ENCODE results near the gene BACH2.

The BACH2 gene

GRCh38 chr6:90311569-90311968 is 14.9 kb upstream of the BACH2 start:
- TF ChIP-seq CTCF (IDR thresholded peaks at IDR 0.05; ENCODE audit: poor library complexity, severe bottlenecking), result no peak
- Histone ChIP-seq H3K4me1 (ENCODE audit: insufficient read depth, poor library complexity, severe bottlenecking) (no peaks in the 10 kb centered on the region), H3K36me3 (ENCODE audit: low read depth) (no peaks in the 10 kb centered on the region), H3K4me3 (ENCODE audit: severe bottlenecking) (no peak overlapping the region), H3K27me3 (ENCODE audit: insufficient read depth, poor library complexity, severe bottlenecking) (no peaks in the 10 kb centered on the region), H3K27ac (ENCODE audit: poor library complexity, severe bottlenecking) (no peak overlapping the region), H3K9me3 (ENCODE audit: severe bottlenecking) (no peaks in the 10 kb centered on the region)
- DNase-seq (ENCODE audit: low spot score) (no peak), ATAC-seq (ENCODE audit: low read depth) (no peak)

- Histone ChIP-seq H3K4me3 (ENCODE audit: severe bottlenecking) (no peak overlapping the region), H3K36me3 (ENCODE audit: low read depth) (no peaks in the 10 kb centered on the region), H3K4me1 (ENCODE audit: insufficient read depth, poor library complexity, severe bottlenecking) (no peaks in the 10 kb centered on the region), H3K9me3 (ENCODE audit: severe bottlenecking) (no peaks in the 10 kb centered on the region), H3K27ac (ENCODE audit: poor library complexity, severe bottlenecking) (no peak overlapping the region), H3K27me3 (ENCODE audit: insufficient read depth, poor library complexity, severe bottlenecking) (no peaks in the 10 kb centered on the region)
- no peak for ATAC-seq (ENCODE audit: low read depth)
- DNase-seq (ENCODE audit: low spot score), result no peak
- no peak for TF ChIP-seq CTCF (IDR thresholded peaks at IDR 0.05; ENCODE audit: poor library complexity, severe bottlenecking)
Observed at GRCh38 chr6:90305800-90306448, 9.3 kb upstream of the BACH2 start.

- Histone ChIP-seq H3K27me3 (ENCODE audit: insufficient read depth, poor library complexity, severe bottlenecking) (no peaks in the 10 kb centered on the region), H3K4me1 (ENCODE audit: insufficient read depth, poor library complexity, severe bottlenecking) (no peaks in the 10 kb centered on the region), H3K4me3 (ENCODE audit: severe bottlenecking) (no peak overlapping the region), H3K27ac (ENCODE audit: poor library complexity, severe bottlenecking) (no peak overlapping the region), H3K36me3 (ENCODE audit: low read depth) (no peaks in the 10 kb centered on the region), H3K9me3 (ENCODE audit: severe bottlenecking) (no peaks in the 10 kb centered on the region)
- DNase-seq (ENCODE audit: low spot score) (no peak), ATAC-seq (ENCODE audit: low read depth) (no peak)
- TF ChIP-seq CTCF (IDR thresholded peaks at IDR 0.05; ENCODE audit: poor library complexity, severe bottlenecking), result no peak
Observed at GRCh38 chr6:90304308-90304707, 7.7 kb upstream of the BACH2 start.

- H3K4me1 ChIP-seq (ENCODE audit: insufficient read depth, poor library complexity, severe bottlenecking), result no peaks in the 10 kb centered on the region
- H3K9me3 ChIP-seq (ENCODE audit: severe bottlenecking), result no peaks in the 10 kb centered on the region
- H3K4me3 ChIP-seq (ENCODE audit: severe bottlenecking), result no peak overlapping the region
- no peak for TF ChIP-seq CTCF (IDR thresholded peaks at IDR 0.05; ENCODE audit: poor library complexity, severe bottlenecking)
- DNase-seq (ENCODE audit: low spot score) (no peak), ATAC-seq (ENCODE audit: low read depth) (no peak)
- H3K27ac ChIP-seq (ENCODE audit: poor library complexity, severe bottlenecking), result no peak overlapping the region
- H3K36me3 ChIP-seq (ENCODE audit: low read depth), result no peaks in the 10 kb centered on the region
- no peaks in the 10 kb centered on the region for H3K27me3 ChIP-seq (ENCODE audit: insufficient read depth, poor library complexity, severe bottlenecking)
Observed at GRCh38 chr6:90303039-90303438, 6.4 kb upstream of the BACH2 start.

GRCh38 chr6:90302320-90302719 is 5.7 kb upstream of the BACH2 start:
- H3K4me1 ChIP-seq (ENCODE audit: insufficient read depth, poor library complexity, severe bottlenecking), result no peaks in the 10 kb centered on the region
- no peaks in the 10 kb centered on the region for H3K9me3 ChIP-seq (ENCODE audit: severe bottlenecking)
- no peak for TF ChIP-seq CTCF (IDR thresholded peaks at IDR 0.05; ENCODE audit: poor library complexity, severe bottlenecking)
- H3K4me3 ChIP-seq (ENCODE audit: severe bottlenecking), result no peak overlapping the region
- no peak overlapping the region for H3K27ac ChIP-seq (ENCODE audit: poor library complexity, severe bottlenecking)
- ATAC-seq (ENCODE audit: low read depth) (no peak), DNase-seq (ENCODE audit: low spot score) (no peak)
- no peaks in the 10 kb centered on the region for H3K36me3 ChIP-seq (ENCODE audit: low read depth)
- H3K27me3 ChIP-seq (ENCODE audit: insufficient read depth, poor library complexity, severe bottlenecking), result no peaks in the 10 kb centered on the region
